Testis (tissue), 2 donors: ENCODE measurements around the gene TACC2.

ENCODE experiments used
- POLR2A ChIP-seq: fragments of 450-650 bp; IDR thresholded peaks from one replicate; pipeline ENCODE4 v1.6.1; 2017; ENCODE audit warnings: antibody characterized with exemption, mild to moderate bottlenecking, moderate library complexity
- TF ChIP-seq, protein P1 (sequence below), 3 experiments: fragments of 450-650 bp in 2 of 3; fragments of 200-600 bp in 1 of 3; sonication (generic) in 1 of 3; IDR thresholded peaks; one replicate each; pipeline ENCODE4 v1.5.1; 2016 to 2019; ENCODE audit warnings: antibody characterized with exemption in 3 of 3, mild to moderate bottlenecking in 2 of 3, moderate library complexity in 1 of 3

DNA sequence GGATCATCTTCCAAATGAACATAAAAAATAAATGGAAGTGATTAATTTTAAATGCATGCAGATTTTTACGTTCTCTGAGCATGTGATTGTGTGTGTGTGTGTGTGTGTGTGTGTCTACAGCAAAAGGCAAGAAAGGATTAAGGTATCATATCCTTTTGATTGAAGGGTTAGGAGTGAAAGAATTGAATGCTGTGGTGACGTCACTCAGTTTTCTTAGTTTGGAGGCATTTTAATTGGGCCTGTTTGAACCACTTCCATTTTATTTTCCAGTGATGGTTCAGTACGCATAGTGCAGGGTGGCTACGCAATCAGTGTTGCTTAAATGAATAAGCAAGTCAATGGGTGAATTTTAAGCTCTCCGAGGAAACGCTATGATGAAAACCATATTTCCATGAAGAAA, 31.3 kb downstream of the TACC2 start:
- TF ChIP-seq, protein P1, sequence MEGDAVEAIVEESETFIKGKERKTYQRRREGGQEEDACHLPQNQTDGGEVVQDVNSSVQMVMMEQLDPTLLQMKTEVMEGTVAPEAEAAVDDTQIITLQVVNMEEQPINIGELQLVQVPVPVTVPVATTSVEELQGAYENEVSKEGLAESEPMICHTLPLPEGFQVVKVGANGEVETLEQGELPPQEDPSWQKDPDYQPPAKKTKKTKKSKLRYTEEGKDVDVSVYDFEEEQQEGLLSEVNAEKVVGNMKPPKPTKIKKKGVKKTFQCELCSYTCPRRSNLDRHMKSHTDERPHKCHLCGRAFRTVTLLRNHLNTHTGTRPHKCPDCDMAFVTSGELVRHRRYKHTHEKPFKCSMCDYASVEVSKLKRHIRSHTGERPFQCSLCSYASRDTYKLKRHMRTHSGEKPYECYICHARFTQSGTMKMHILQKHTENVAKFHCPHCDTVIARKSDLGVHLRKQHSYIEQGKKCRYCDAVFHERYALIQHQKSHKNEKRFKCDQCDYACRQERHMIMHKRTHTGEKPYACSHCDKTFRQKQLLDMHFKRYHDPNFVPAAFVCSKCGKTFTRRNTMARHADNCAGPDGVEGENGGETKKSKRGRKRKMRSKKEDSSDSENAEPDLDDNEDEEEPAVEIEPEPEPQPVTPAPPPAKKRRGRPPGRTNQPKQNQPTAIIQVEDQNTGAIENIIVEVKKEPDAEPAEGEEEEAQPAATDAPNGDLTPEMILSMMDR (IDR thresholded peaks at IDR 0.05): no peak
- TF ChIP-seq POLR2A: no peak
